SK-N-SH treated with all-trans-retinoic acid at 6 μM for 48 hours (cell line): ENCODE measurements around the gene ROBO3.

Experiments used
- ARNTL ChIP-seq: fragments of 450-650 bp; formaldehyde crosslinking; IDR thresholded peaks from 2 replicates; pipeline ENCODE4 v1.5.0; 2020; ENCODE audit warnings: low read depth, mild to moderate bottlenecking, moderate library complexity, borderline replicate concordance
- GLIS3 ChIP-seq: fragments of 250-450 bp; sonication (Bioruptor Pico); IDR thresholded peaks from 2 replicates; pipeline ENCODE4 v1.5.0; 2020; ENCODE audit warnings: mild to moderate bottlenecking, moderate library complexity
- ISL1 ChIP-seq: fragments of 250-450 bp; sonication (Bioruptor Pico); IDR thresholded peaks from 2 replicates; pipeline ENCODE4 v2.1.2; 2022; ENCODE audit warnings: mild to moderate bottlenecking, moderate library complexity
- PPARA ChIP-seq: fragments of 250-450 bp; sonication (Bioruptor Pico); IDR thresholded peaks from 2 replicates; pipeline ENCODE4 v1.5.0; 2020; ENCODE audit warnings: mild to moderate bottlenecking, borderline replicate concordance
- RARB ChIP-seq: fragments of 250-450 bp; sonication (Bioruptor Pico); IDR thresholded peaks from 2 replicates; pipeline ENCODE4 v1.8.0; 2021; ENCODE audit warnings: mild to moderate bottlenecking, moderate library complexity
- TOX ChIP-seq: fragments of 250-450 bp; sonication (Bioruptor Pico); IDR thresholded peaks from 2 replicates; pipeline ENCODE4 v1.8.0; 2021; ENCODE audit warnings: mild to moderate bottlenecking, moderate library complexity, borderline replicate concordance
- ZFP30 ChIP-seq: fragments of 450-650 bp; formaldehyde crosslinking; IDR thresholded peaks from 2 replicates; pipeline ENCODE4 v1.5.0; 2022; ENCODE audit warnings: mild to moderate bottlenecking, moderate library complexity
- ZNF565 ChIP-seq: fragments of 450-650 bp; formaldehyde crosslinking; conservative IDR thresholded peaks from 2 replicates; pipeline ENCODE4 v1.5.0; 2020; ENCODE audit warnings: low read depth, mild to moderate bottlenecking, moderate library complexity
- TF ChIP-seq, protein P1 (sequence below): fragments of 250-450 bp; sonication (Bioruptor Pico); IDR thresholded peaks from 2 replicates; pipeline ENCODE4 v1.5.0; 2020; ENCODE audit warnings: mild to moderate bottlenecking, moderate library complexity
- TF ChIP-seq, protein P2 (sequence below): fragments of 250-450 bp; sonication (Bioruptor Pico); IDR thresholded peaks from 2 replicates; pipeline ENCODE4 v1.5.1; 2020; ENCODE audit warnings: low read depth, mild to moderate bottlenecking, moderate library complexity
- TF ChIP-seq, protein P3 (sequence below): fragments of 250-450 bp; sonication (Bioruptor Pico); IDR thresholded peaks from 2 replicates; pipeline ENCODE4 v1.8.0; 2020; ENCODE audit warnings: mild to moderate bottlenecking, moderate library complexity, borderline replicate concordance

DNA sequence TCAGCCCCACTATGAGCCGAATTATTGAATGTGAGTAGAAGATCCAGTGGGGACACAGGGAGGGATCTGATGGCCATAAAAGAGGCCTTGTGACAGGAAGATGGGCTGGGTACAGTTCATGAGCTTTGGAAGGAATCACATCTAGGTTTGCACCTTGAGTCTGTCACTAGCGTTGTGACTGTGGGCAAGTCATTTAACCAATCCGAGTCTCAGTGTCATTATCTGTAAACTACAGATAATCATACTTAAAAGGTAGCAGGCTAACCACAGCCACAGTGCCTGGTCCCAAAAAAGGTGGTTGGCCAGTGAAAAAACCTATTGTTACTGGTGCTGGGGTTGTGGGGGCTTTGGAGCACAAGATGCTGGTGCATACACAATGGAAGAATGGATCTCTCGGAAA, 57.6 kb downstream of the ROBO3 start:
- TF ChIP-seq PPARA (CRISPR knock-in tag), result no peak
- TF ChIP-seq ARNTL, result no peak
- TF ChIP-seq, protein P1, sequence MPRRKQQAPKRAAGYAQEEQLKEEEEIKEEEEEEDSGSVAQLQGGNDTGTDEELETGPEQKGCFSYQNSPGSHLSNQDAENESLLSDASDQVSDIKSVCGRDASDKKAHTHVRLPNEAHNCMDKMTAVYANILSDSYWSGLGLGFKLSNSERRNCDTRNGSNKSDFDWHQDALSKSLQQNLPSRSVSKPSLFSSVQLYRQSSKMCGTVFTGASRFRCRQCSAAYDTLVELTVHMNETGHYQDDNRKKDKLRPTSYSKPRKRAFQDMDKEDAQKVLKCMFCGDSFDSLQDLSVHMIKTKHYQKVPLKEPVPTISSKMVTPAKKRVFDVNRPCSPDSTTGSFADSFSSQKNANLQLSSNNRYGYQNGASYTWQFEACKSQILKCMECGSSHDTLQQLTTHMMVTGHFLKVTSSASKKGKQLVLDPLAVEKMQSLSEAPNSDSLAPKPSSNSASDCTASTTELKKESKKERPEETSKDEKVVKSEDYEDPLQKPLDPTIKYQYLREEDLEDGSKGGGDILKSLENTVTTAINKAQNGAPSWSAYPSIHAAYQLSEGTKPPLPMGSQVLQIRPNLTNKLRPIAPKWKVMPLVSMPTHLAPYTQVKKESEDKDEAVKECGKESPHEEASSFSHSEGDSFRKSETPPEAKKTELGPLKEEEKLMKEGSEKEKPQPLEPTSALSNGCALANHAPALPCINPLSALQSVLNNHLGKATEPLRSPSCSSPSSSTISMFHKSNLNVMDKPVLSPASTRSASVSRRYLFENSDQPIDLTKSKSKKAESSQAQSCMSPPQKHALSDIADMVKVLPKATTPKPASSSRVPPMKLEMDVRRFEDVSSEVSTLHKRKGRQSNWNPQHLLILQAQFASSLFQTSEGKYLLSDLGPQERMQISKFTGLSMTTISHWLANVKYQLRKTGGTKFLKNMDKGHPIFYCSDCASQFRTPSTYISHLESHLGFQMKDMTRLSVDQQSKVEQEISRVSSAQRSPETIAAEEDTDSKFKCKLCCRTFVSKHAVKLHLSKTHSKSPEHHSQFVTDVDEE (CRISPR knock-in tag), result no peak
- TF ChIP-seq, protein P2, sequence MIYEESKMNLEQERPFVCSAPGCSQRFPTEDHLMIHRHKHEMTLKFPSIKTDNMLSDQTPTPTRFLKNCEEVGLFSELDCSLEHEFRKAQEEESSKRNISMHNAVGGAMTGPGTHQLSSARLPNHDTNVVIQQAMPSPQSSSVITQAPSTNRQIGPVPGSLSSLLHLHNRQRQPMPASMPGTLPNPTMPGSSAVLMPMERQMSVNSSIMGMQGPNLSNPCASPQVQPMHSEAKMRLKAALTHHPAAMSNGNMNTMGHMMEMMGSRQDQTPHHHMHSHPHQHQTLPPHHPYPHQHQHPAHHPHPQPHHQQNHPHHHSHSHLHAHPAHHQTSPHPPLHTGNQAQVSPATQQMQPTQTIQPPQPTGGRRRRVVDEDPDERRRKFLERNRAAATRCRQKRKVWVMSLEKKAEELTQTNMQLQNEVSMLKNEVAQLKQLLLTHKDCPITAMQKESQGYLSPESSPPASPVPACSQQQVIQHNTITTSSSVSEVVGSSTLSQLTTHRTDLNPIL, result no peak
- TF ChIP-seq GLIS3 (CRISPR knock-in tag), result no peak
- TF ChIP-seq ZFP30 (CRISPR knock-in tag), result no peak
- TF ChIP-seq, protein P3, sequence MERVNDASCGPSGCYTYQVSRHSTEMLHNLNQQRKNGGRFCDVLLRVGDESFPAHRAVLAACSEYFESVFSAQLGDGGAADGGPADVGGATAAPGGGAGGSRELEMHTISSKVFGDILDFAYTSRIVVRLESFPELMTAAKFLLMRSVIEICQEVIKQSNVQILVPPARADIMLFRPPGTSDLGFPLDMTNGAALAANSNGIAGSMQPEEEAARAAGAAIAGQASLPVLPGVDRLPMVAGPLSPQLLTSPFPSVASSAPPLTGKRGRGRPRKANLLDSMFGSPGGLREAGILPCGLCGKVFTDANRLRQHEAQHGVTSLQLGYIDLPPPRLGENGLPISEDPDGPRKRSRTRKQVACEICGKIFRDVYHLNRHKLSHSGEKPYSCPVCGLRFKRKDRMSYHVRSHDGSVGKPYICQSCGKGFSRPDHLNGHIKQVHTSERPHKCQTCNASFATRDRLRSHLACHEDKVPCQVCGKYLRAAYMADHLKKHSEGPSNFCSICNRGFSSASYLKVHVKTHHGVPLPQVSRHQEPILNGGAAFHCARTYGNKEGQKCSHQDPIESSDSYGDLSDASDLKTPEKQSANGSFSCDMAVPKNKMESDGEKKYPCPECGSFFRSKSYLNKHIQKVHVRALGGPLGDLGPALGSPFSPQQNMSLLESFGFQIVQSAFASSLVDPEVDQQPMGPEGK, result no peak
- TF ChIP-seq RARB (CRISPR knock-in tag), result no peak
- TF ChIP-seq ISL1, result no peak
- no peak for TF ChIP-seq ZNF565
- no peak for TF ChIP-seq TOX (CRISPR knock-in tag)
